ENCODE data around the gene JARID2. TPM values are rescaled to one million over a fixed set of nuclear protein-coding genes. Genes with fewer than 3 reads are reported as not detected.

JARID2 gene
- total RNA-seq, 1 donor from 2014 or later = 65.6 TPM

DNA sequence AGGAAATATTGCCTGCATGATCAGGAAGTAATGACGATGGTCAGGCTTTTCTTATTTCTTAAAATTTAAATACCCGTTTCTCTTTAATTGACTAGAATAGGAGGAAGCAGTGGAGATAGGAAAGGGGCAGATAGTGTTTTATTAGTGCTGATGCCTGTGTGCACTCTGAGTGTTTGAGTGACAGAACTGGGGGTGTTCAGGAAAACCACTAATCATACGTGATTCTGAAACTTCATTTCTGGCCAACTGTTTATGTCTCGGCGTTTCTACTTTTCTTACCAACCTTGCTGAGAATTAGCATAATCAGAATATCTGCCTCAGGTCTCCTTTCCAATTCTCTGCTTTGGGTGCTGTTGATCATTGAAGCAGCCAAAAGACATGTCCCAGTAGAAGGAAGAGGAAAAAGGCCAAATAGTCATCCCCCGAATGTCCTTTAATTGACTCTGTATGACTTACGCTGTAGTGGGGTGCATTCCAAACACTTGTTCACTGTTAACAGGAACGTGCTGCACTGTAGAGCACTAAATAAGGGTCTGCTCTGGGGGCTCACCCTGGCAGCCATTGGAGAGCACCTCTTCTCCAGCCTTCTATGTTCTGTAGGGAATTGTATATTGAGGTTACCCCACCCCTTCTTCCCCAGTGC, 152.9 kb downstream of the JARID2 start:
- TF ChIP-seq, protein P1, sequence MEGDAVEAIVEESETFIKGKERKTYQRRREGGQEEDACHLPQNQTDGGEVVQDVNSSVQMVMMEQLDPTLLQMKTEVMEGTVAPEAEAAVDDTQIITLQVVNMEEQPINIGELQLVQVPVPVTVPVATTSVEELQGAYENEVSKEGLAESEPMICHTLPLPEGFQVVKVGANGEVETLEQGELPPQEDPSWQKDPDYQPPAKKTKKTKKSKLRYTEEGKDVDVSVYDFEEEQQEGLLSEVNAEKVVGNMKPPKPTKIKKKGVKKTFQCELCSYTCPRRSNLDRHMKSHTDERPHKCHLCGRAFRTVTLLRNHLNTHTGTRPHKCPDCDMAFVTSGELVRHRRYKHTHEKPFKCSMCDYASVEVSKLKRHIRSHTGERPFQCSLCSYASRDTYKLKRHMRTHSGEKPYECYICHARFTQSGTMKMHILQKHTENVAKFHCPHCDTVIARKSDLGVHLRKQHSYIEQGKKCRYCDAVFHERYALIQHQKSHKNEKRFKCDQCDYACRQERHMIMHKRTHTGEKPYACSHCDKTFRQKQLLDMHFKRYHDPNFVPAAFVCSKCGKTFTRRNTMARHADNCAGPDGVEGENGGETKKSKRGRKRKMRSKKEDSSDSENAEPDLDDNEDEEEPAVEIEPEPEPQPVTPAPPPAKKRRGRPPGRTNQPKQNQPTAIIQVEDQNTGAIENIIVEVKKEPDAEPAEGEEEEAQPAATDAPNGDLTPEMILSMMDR (IDR thresholded peaks at IDR 0.05; ENCODE audit: unreplicated experiment) = no peak
- H3K27ac Mint-ChIP-seq = peak overlapping the region; percentile 68
- H3K27me3 Mint-ChIP-seq = no peaks in the 10 kb centered on the region
- H3K4me3 Mint-ChIP-seq (ENCODE audit: low read depth) = no peak overlapping the region
- H3K9me3 Mint-ChIP-seq (ENCODE audit: low read depth) = peaks cover 3% of the 10 kb centered on the region
- peaks cover 9% of the 10 kb centered on the region for H3K36me3 Mint-ChIP-seq (ENCODE audit: insufficient read depth)
- peaks cover 51% of the 10 kb centered on the region for H3K4me1 Mint-ChIP-seq (ENCODE audit: low read depth)
- DNase-seq (ENCODE audit: low spot score, unreplicated experiment) = no peak

- Mint-ChIP-seq H3K4me3 (ENCODE audit: low read depth) (peak overlapping the region; percentile 66), H3K27ac (peak overlapping the region; percentile 92), H3K27me3 (no peaks in the 10 kb centered on the region), H3K9me3 (ENCODE audit: low read depth) (no peaks in the 10 kb centered on the region), H3K4me1 (ENCODE audit: low read depth) (peaks cover 59% of the 10 kb centered on the region), H3K36me3 (ENCODE audit: insufficient read depth) (no peaks in the 10 kb centered on the region)
- TF ChIP-seq, protein P1 (IDR thresholded peaks at IDR 0.05; ENCODE audit: unreplicated experiment) = no peak
- DNase-seq (ENCODE audit: low spot score, unreplicated experiment) = peak; percentile 25
Measured at GRCh38 chr6:15399641-15400470, 154.0 kb downstream of the JARID2 start.

DNA sequence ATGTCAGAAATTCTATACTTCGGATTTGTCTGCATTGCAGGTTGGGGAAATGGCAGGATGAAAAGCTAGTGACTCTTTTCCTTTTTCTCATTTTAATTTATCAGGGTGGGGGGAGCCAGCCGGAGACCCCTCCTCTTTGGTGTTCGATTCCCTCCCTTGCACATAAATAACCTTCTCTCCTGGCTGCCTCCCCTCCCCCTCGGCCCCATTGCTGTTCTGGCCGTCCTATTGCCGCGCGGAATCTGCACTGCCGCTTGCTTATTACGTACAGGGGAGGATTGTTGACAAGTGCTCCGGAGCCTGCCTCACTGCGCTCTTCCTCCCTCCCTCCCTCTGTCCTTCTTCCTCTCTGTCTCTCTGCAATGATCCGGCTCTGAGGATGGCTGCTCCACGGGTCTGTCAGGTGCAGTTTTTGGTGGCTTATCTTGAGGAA, 154.7 kb downstream of the JARID2 start:
- Mint-ChIP-seq H3K4me1 (ENCODE audit: low read depth) (peaks cover 66% of the 10 kb centered on the region), H3K36me3 (ENCODE audit: insufficient read depth) (no peaks in the 10 kb centered on the region), H3K9me3 (ENCODE audit: low read depth) (no peaks in the 10 kb centered on the region), H3K4me3 (ENCODE audit: low read depth) (peak overlapping the region; percentile 66), H3K27me3 (no peaks in the 10 kb centered on the region), H3K27ac (peak overlapping the region; percentile 92)
- peak; percentile 15 for DNase-seq (ENCODE audit: low spot score, unreplicated experiment)
- TF ChIP-seq, protein P1 (IDR thresholded peaks at IDR 0.05; ENCODE audit: unreplicated experiment) = no peak

GRCh38 chr6:15401120-15401519, 155.3 kb downstream of the JARID2 start:
- Mint-ChIP-seq H3K9me3 (ENCODE audit: low read depth) (no peaks in the 10 kb centered on the region), H3K27ac (peak overlapping the region; percentile 92), H3K27me3 (no peaks in the 10 kb centered on the region), H3K36me3 (ENCODE audit: insufficient read depth) (no peaks in the 10 kb centered on the region), H3K4me3 (ENCODE audit: low read depth) (peak overlapping the region; percentile 66), H3K4me1 (ENCODE audit: low read depth) (peaks cover 69% of the 10 kb centered on the region)
- TF ChIP-seq, protein P1 (IDR thresholded peaks at IDR 0.05; ENCODE audit: unreplicated experiment) = no peak
- no peak for DNase-seq (ENCODE audit: low spot score, unreplicated experiment)

DNA sequence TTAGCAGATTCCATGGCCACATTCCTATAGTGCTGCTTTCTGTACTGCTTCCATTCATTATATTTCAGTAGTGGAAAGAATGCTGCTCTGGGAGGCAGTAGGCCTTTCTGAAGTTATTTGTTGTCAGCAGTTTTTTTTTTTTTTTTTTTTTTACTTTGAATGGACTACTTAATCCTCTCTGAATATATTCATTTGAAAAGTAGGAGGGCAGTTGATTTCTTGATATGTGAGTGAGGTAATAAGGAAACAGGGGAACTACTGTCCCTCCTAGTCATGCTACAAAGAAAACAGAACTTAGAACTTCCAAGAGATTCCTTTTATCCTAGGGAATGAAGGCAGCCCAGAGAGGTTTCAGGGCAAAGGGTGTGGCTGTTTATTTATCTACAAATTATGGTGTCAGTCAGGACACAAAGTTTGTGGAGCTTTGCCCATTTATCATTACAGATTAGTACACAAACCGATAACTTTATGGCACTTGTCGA, 155.9 kb downstream of the JARID2 start:
- H3K36me3 Mint-ChIP-seq (ENCODE audit: insufficient read depth) = no peaks in the 10 kb centered on the region
- TF ChIP-seq, protein P1 (IDR thresholded peaks at IDR 0.05; ENCODE audit: unreplicated experiment) = no peak
- H3K27me3 Mint-ChIP-seq = no peaks in the 10 kb centered on the region
- peak overlapping the region; percentile 75 for H3K27ac Mint-ChIP-seq
- H3K4me3 Mint-ChIP-seq (ENCODE audit: low read depth) = no peak overlapping the region
- no peaks in the 10 kb centered on the region for H3K9me3 Mint-ChIP-seq (ENCODE audit: low read depth)
- peaks cover 70% of the 10 kb centered on the region for H3K4me1 Mint-ChIP-seq (ENCODE audit: low read depth)
- no peak for DNase-seq (ENCODE audit: low spot score, unreplicated experiment)

Data from progenitor cell of endocrine pancreas (in vitro differentiated cells).